NCI-H1417 treated with DMSO at 0.1 percent for 48 hours (cell line): Measurements from ENCODE around the gene SUFU.
"Not testable (repeated sequence)": the region's sequence is repeated elsewhere in the genome, so short reads cannot be mapped to it uniquely, and the experiment has no call there.

ENCODE experiments used
- DNase-seq: peaks from one replicate; lab custom pipeline; 2025; lab: John Stamatoyannopoulos, UW

SUFU gene

DNA sequence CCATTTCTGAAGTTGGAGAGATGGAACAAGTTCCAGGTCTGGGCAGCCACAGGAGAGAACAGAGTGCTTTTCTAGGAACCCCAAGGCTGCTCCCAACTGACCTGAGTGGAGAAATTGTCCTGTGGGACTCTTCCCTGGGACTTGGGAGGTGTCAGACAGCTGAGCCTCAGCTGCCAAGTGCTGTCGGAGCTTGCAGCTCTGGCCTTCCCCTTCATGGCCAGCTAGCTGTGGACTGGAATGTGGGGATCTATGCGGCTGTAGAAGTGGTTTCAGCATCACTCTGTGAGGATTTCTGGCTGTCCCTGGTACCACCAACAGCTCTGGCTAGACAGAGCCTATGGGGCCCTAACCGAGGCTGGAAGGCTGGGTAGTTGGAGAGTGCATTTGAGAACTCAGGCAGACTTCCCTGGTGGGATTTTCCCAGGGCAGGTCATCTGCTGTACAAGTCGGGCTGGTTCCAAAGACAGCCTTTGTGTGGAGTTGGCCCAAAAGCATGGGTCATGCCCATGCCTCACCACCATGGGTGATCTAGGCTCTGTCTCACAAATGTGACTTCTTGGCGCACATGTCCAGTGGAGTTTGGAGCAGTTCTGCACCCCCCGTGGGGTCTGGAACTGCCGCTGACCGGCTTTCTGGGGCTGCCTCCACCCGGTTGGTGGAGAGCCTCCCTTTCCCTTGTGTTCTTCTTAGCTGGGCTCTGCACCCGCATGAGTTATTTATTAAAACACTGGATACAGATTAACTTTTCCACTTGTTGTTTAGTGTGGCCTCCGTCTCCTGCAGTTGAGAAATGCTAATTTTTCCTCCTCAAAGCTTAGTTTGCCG lies 10.9 kb downstream of the SUFU start:
- DNase-seq = no peak

DNA sequence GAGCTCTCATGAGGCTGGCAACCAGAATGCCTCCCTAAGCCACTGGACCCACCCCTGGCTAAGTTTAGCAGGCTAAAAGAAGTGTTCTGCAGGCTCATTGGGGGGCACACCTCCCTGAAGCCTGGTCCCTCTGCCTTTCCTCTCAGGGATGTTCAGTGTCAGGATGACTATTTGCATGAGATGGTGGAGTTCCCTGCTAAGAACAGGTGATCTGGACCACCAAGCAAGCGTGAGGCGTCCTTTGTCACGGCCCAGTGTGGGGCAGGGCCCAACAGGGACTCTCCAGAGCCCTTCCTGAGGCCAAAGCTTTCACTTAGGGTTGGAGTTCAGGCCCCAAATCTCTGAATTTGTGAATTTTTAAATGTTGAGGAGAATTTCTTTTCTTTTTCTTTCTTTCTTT lies 12.0 kb downstream of the SUFU start:
- no peak for DNase-seq

DNA sequence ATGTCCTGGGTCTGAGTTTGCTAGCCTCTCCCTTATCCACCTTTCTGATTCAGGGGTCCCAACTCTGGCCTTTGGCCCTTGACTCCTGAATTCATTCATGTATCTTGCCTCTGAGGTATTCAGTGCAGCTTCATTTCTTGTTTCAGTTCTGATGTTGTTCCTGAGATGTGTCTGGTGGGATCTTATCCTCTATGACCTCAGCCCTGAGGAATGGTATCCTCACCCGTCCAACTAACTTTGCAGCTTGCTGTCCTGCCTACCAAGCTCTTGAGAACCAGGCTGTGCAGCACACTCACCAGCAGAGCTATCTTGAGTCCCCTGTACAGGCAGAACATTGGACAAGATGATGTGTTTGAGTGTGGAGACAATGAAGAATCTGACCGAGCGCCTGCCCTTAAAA lies 13.8 kb downstream of the SUFU start:
- no peak for DNase-seq

DNA sequence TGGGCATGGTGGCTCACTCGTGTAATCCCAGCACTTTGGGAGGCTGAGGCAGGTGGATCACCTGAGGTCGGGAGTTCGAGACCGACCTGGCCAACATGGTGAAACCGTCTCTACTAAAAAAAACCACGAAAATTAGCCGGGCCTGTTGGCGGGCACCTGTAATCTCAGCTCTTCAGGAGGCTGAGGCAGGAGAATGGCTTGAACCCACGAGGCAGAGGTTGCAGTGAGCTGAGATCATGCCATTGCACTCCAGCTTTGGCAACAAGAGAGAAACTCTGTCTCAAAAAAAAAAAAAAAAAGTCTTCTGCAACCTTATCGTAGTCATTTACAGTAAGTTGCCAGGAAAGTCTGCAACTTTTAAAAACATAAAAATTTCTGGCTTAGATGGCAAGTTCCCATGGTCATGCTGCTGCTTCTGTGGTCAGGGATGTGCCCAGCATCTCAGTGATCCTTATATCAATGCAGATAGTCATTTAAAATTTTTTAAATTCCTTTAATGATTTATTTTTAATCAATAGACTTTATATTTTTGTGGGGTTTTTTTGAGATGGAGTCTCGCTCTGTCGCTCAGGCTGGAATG lies 15.6 kb downstream of the SUFU start:
- DNase-seq = no peak

DNA sequence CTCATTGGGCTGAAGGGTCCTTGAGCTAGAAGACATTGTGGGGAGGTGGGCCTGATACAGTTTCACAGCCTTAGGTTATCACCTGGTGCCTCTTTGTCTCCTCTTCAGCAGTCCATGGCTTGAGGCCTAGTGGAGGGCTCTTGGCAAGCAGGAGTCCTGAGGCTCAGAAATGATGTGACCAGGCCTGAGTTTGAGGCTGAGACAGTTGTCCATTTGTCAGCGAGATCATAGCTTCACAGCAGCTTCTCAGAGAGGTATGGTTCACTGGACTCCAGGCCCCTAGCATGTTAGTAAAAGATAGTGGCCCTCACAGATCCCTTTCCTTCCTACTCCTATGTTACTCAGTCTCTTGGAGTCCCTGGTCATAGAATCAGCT lies 19.1 kb downstream of the SUFU start:
- no peak for DNase-seq

DNA sequence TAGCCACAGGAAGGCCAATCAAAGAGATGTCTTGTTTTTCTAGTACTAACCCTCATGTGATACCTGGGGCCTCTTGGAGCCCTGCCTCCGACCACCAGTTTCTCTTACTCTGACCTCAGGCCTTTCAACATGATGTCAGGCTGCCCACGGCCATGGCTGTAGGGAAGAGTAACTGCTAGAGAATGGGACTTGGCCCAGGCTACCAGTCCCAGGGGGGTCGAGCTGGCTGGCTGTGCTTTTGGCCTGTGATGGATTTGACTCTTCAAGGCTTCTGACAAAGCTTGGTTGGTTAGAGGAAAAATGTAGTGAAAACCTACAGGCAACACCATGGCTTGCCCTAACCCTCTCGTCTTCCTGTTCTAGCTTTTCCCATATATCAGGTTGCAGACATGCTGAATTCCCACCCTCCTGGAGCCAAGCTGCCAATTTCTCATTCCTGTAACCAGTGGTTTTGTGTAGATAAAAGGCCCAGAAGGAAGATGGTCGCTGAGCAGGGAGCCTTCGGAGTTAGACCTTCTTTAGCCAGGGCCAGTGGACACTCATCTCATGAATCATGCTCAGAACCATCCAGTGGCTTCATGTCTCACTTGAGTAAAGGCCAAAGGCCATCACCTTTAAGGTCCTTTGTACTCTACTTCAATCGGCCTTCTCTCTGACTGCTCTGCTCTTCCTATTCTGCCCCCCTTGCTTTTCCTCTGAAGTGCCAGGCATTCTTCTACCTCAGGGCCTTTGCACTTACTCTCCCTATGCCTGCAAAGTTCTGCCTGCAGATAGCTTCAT lies 19.7 kb downstream of the SUFU start:
- no peak for DNase-seq

DNA sequence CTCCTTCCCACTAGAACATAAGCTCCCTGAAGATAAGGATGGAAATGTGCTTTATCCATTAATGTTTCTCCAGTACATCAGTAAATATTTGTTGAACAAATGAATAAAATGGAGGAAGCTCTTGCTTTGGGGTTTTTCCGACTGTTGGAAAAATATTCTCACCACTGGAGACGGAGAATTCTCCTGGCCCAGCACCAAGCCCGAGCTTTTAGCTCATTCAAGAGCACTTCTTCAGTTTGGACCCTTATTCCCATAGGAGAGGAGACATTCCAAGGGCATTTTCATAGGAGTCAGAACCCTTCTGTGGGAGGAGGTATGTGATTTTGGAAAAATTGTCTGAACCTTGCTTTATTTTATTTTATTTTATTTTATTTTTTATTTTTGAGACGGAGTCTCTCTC lies 21.0 kb downstream of the SUFU start:
- no peak for DNase-seq

DNA sequence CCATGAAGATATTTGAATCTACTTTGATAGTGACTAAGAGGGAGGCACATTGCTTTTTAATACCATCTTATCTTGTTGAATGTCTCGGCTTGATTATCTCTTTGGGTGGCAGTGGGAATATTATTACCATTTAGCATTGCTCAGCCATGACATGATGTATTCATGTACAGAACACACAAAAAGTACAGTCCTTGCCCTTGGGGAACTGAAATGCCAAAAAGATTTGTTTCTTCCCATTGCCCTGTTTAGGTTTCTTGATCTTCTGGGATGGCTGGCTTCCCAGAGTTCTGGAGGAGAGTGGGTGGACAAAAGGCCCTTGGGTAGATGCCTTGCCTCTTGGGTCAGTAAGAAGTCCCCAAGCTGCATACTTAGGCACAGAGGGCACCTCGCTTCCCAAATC lies 23.8 kb downstream of the SUFU start:
- DNase-seq = no peak

DNA sequence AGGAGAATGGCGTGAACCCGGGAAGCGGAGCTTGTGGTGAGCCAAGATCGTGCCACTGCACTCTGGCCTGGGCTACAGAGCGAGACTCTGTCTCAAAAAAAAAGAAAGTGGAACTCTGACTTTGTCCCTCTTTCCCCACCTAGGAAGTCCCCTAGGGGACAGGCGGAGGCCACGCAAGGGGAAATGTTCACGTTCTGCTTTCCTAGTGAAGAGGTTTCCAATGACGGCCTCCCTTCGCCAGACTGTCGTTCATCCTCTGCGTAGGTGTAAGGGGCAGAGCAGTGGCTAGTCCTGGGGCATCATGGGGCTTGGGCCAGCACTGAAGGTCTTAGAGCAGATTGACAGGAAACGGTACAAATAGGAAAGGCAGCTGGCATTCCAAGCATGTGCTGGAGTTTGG lies 30.6 kb downstream of the SUFU start:
- DNase-seq = no peak

DNA sequence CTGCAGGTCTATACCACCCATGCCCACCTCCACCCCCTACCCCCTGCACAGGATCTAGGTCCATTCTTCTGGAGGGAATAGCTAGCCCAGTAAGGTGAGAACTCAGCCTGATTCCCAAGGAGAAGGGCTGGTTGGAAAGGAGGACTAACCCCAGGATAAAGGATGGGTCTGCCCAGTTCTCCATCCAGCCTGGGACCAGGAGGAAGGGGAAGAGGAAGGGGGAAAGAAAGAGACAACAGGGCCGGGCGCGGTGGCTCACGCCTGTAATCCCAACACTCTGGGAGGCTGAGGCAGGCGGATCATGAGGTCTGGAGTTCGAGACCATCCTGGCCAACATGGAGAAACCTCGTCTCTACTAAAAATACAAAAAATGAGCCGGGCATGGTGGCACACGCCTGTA lies 31.2 kb downstream of the SUFU start:
- not testable (repeated sequence) for DNase-seq

DNA sequence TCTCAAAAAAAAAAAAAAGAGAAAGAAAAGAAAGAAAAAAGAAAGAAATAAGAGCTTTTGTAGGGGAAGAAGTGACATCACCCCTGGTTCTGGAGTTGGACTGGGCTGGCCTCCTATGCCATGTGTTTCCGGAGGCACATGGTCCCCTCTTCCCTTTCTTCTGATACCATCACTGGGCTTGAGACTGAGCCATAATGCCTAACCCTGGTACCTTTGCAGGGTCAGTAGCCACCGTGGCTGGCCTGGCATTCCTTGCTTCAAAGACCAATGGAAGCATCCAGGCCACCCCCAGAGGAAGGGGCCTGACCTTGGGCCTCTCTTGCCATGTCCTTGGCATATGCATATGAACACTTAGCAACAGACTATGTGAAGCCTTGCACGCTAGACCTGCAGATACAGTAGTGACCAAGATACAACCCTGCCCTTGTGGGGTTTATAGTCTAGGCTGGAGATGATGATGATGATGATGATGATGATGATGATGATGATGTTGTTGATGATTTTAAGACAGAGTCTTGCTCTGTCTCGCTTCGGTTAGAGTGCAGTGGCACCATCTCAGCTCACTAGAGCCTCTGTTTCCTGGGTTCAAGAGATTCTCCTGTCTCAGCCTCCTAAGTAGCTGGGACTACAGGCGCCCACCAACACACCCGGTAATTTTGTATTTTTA lies 31.8 kb downstream of the SUFU start:
- DNase-seq = no peak

DNA sequence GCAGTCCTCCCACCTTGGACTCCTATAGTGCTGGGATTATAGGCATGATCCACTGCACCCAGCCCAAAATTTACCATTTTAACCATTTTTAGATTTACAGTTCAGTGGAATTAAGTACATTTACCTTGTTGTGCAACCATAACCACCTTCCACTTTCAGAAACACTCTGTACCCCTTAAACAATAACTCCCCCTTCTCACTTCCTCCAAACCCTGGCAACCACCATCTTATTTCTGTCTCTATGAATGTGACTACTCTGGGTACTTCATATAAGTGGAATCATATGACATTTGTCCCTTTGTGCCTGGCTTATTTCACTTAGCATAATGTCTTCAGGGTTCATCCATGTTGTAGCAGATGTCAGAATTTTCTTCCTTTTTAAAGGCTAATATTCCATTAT lies 33.6 kb downstream of the SUFU start:
- DNase-seq = no peak

DNA sequence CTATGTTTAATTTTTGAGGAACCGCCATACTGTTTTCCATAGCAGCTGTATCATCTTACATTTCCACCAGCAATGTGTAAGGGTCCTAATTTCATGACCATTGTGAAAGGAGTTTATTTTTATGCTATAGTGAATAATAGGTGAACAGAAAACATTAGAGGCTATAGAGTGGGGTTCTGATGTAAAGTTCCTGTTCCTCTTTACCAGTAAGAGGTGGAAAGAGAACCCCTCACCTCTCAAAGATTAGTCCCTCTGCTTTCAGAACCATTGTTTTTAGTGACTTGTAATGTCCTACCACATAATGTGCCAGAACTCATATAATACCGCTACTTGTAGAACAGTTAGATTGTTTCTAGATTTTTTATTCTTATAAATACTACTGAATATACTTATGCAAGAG lies 34.2 kb downstream of the SUFU start:
- DNase-seq = no peak

DNA sequence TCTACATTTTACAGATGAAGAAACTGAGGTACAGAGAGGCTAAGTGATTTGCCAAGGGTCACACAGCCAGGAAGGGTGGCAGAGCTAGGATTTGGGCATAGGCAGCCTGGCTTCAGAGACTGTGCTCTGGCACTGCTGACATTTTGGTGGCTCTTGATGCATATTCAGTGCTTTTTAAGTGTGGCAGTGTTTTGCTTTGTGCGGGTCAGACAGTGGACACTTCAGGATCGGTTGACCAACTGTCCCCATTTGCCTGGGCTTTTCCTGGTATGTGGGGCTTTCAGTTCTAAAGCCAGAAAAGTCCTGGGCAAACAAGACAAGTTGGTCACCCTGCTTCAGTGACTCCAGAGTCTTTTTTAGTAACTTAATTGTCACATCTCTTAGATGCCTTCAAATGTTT lies 35.0 kb downstream of the SUFU start:
- no peak for DNase-seq

DNA sequence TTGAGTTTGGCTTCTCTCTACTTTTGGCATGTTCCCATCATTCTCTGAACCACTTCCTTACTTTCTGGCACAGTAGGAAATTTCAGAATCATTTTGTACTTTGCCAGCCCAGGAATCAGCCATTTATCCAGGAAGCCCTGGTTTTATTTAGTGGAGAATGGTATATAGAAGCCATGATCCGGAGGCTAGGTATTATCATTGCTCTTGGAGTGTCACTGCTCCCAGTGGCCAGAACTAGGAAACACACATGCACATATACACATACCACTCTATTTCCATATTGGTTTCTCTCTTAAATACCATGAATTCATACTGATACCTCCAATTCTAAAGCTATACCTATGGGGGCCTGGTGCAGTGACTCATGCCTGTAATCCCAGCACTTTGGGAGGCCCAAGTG lies 36.3 kb downstream of the SUFU start:
- DNase-seq = no peak

DNA sequence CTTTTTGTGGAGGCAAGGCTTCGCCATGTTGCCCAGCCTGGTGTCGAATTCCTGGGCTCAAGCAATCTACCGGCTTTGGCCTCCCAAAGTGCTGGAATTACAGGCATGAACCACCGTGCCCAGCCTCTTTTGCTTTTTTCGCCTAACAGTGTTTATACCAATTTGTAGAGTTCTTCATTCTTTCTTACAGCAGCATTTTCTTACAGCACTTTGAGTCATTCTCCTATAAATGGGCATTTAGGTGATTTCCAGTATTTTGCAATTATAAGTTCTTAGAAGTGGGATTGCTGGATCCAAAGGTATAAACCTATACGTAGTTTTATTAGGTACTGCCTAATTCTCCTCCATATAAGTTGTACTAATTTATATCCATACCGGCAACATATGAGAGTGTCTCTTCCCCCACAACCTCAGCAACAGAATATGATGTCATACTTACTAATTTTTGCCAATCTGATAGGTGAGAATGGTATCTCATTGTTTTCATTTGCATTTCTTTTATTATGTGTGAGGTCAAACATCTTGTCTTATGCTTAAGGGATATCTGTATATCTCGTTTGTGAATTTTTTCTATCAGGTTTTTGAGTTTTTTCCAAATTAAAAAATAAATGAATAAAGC lies 39.1 kb downstream of the SUFU start:
- DNase-seq = no peak

DNA sequence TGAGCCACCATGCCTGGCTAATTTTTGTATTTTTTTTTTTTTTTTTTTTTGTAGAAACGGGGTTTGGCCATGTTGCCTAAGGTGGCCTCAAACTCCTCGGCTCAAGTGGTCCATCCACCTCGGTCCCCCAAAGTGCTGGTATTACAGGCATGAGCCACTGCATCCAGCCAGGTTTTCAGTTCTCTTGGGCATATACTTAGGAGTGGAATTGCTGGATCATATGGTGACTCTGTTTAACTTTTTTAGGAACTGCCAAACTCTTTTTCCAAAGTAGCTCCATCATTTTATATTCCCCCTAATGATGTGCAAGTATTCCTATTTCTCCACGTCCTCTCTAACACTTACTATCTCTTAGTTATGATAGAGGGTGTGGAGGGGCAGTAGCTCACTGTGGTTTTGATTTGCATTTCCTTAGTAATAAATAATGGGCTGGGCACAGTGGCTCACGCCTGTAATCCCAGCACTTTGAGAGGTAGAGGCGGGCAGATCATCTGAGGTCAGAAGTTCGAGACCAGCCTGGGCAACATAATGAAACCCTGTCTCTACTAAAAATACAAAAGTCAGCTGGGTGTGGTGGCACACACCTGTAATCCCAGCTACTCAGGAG lies 41.6 kb downstream of the SUFU start:
- DNase-seq = no peak

DNA sequence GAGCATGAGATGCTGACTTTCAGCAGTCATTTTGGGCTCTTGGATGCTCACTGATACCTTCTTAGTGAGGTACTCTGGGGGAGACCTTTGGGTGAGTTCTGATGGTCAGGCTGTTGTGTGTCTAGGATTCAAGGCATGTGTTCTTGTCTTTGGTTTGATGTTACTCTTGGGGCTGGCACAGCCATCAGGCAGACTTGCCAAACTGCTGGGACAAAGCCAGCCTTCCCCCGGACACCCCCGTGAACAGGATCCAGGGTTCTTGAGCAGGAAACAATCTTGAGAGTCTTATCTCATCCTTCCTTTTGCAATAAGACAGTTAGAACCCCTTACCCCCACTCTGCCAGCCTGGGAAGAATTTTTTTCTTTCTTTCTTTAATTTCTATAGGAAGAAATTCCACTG lies 42.2 kb downstream of the SUFU start:
- DNase-seq = no peak

DNA sequence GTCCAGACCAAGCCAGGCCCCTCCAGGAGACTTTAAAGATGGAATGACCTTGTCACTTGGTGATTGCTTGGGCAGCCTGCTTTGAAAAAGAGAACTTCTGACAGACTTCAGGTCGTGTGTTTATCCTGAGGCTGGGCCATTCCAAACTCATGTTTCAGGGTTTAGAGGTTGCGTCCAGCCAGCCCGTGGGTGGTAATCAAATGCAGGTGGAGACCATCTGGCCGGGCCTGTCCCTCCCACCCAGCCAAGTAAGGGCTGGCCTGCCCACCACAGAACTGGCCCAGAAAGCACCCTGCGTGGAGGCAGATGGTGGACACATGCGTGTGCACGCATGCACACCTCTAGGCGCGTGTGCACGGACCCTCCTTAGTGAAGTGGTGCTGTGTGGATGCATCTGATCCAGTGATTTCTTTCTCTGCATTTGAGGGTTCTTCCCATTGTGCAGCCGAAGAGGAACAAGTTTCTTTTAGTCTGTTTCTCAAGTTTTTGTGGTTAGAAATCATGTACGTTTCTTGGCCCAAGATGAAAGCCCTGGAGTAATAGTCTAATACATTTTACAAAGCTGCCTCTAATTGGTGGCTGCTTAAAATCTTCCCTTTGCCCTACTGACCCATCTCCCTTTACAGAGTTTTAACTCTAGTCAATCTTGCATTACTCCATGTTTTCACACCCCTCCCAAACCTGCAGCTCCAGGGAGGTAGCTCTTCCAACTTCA lies 43.0 kb downstream of the SUFU start:
- DNase-seq = no peak

DNA sequence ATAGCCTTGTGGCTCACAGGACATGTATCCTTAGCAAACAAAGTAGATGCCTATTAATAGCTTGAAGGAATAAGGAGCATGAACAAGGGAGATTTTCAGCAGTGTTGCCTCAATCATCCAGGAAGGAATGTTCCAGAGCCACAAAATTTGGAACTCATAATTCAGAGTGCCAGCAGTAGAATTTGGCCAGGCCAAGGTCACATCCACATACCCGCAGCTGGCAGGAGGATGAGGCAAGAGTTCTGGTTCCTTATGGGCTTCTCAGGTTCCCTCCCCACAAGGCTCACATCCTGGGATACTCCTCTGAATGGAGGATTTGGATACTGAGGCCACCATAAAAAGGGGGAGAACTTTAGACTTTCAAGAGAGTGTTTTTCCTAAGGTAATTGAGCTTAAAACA lies 45.8 kb downstream of the SUFU start:
- DNase-seq = no peak

DNA sequence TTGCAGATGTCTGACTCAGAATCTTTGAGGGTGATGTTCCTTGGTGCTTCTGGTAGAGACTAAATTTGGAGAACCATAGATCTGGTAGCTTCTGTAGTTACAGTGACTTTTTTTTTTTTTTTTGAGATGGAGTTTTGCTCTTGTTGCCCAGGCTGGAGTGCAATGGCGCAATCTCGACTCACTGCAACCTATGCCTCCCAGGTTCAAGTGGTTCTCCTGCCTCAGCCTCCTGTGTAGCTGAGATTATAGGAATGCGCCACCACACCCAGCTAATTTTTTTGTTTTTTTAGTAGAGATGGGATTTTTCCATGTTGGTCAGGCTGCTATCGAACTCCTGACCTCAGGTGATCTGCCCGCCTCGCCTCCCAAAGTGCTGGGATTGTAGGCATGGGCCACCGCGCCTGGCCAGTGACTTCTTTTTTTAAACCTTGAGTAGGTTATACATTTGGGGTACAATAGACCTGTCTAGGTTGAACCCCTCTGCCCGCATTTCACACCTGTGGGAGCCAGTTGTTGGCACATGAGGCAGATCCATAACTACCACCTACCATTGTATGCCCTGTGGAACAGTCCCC lies 47.0 kb downstream of the SUFU start:
- DNase-seq = no peak
